Limb (tissue), 2 donors: ENCODE data around the gene FIS1.

Experiments
- DNase-seq, 2 donors: peaks; one replicate each; pipeline ENCODE4 v3.0.0-alpha.2; 2016; ENCODE audit errors: extremely low spot score in 2 of 2

The FIS1 gene

DNA sequence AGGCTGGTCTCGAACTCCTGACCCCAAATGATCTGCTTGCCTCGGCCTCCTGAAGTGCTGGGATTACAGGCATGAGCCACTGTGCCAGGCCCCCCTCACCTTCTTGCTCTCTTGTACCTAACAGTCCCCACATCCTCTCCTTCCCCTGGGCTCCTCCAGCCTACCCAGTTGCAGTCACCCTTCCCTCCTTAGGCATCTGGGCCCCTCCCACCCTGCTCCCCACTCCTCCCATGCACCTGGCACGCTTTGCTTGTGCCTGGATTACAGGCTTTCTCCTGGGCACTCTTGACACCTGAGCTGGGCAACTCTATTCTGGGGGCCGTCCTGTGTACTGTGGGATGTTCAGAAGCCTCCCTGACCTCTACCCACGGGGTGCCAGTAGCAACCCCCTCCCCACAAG is 10.2 kb downstream of the FIS1 start:
- DNase-seq = no peak

DNA sequence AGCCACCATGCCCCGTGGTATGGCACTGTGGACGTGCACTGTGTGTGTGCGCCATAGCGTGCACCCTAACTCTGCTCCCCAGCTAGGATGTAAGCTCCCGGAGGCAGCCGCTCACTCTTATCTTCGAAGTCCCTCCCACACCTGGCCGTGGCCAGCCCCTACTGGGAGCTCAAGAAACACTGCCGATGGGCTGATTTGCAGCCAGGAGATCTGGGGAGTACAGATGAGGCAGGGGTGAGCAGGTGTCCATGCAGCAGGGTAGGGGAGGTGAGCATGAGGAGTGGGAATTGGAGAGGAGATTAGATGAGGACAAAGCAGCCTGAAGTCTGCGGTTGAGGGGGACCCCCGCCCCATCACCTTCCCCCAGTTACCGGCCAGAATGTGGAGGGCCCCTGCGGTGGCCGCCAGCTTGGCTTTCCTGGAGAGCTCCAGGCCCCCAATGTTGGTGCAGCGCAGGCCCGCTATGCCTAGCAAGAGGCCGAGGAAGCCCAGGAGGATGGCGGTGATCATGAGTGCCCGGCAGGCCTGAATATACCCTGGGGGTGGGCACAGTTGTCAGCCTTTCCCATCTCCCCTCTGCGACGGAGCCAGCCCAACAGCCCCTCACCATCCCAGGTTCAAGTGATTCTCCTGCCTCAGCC is 10.9 kb downstream of the FIS1 start:
- DNase-seq = no peak

DNA sequence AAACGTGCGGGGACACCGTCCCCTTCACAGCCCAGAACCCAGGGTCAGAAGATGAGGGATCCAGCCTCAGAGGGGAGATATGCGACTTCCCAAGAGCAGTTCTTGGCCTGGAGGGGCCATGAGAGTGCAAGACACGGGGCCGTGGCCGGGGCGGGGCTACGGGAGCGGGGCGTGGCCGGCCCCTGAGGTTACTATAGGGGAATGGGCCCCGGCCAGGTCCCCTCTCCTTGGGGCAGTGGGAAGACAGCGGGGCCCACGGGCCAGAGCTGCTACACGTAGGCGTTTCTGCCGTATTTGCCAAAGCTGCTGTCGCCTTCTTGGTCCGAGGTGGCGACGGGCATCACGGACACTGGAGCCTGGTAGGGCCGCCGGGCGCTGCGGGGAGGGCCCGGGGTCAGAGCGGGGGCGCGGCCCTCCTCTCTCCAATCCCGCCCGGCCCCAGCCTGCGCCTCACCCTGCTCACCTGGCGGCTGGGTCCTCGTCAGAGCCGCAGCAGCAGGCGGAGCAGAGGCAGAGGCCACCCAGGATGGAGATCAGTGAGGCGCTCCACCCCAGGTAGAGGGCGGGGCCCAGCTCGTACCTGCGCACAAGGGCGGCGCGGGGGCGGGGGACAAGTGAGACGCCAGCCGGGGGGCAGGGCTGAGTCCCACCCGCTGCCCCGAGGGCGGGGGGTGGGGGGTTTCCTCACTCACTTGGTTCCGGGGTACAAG is 12.6 kb downstream of the FIS1 start:
- DNase-seq = no peak

DNA sequence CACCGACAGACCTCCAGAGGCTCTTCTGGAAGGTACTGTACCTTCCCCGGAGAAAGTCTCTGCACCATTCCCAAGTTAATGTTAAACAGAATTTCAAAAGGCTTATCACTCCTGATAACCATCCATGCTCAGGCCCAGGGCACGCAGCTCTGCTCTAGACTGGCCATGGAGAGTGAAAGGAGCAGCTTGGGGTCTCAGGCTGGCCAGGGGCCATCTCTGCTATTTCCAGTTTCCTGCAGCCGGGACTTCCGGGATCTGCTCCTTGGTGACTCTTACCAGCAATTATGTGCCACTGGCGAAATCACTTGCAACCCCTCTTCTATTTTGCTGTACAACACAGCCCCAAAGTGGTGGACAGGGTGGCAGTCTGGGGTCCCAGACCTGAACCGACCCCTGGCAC is 13.2 kb downstream of the FIS1 start:
- no peak for DNase-seq

DNA sequence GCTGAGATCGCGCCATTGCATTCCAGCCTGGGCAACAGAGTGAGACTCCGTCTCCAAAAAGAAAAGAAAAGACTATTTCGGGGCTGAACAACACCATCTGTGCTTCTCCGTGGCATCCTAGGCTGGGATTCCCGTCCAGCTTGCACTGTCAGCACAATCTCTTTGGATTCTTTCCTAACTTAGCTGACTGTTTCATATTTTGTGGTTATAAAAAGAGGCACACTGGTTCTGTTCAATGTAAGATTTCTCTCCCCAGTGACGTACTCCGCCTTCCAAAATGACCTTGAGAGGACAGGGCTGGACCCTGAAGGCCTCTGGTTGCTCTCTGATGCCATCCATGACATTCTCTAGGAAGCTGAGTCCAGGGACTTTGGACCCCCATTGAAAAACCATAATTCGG is 18.2 kb downstream of the FIS1 start:
- DNase-seq = no peak

DNA sequence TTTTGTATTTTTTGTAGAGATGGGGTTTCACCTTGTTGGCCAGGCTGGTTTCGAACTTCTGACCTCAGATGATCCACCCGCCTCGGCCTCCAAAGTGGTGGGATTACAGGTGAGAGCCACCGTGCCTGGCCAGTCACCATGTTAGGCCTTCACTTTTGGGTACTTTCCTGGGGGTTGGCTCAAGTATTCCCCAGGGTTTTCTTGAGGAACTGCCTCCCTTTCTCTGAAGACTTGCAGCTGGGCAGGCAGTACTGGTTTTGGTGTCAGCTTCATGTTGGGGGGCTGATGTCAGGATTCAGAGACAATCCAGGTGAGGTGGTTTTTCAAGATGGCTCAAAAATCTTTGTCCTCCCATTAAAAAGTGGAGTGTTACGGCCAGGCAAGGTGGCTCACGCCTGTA is 19.2 kb downstream of the FIS1 start:
- DNase-seq = no peak

DNA sequence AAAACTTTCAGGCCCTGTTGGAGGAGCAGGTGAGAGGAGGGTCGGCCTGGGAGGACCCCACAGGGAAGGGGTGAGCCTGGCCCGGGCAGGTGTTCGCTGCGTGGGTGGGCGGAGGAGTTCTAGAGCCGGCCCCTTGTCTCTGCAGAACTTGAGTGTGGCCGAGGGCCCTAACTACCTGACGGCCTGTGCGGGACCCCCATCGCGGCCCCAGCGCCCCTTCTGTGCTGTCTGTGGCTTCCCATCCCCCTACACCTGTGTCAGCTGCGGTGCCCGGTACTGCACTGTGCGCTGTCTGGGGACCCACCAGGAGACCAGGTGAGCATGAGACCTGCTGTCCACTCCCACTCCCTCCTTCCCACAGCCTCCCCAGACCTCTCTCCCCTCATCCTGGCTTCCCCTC is 21.4 kb downstream of the FIS1 start:
- no peak for DNase-seq

DNA sequence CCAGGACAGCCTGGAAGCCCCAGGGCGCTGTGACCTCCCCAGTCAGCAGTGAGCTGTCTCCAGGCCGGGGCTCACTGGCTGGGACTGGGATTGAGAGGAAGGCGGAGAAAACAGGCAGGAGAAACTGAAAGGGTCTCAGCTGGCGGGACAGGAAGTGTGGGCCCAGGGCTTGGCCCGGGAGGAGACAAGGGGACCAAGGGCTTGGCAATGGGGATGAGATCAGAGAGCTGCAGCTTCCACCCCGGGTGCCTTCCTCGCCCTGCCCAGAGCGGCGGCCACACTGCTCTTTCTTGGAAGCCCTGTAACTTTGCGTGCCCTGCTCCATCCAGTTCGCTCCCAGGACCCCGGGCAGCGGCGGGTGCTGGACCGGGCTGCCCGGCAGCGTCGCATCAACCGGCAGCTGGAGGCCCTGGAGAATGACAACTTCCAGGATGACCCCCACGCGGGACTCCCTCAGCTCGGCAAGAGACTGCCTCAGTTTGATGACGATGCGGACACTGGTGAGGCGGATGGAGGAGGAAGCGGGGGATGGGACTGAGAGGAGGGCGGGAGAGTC is 22.5 kb downstream of the FIS1 start:
- no peak for DNase-seq

DNA sequence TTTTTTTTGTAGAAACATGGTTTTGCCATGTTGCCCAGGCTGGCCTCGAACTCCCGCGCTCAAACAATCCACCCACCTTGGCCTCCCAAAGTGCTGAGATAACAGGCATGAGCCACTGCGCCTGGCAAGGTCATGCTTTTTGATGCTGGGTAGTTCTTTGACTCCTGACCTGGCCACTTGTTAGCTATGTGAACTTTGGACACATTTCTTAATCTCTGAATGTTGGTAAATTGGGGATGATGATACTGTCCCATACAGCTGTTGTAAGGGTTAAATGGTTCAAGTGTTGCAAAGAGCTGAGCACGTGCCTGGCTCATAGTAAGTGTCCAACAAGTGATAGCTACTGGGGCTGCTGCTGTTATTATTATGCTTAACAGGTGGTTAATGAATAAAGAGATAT is 24.6 kb downstream of the FIS1 start:
- DNase-seq = no peak

DNA sequence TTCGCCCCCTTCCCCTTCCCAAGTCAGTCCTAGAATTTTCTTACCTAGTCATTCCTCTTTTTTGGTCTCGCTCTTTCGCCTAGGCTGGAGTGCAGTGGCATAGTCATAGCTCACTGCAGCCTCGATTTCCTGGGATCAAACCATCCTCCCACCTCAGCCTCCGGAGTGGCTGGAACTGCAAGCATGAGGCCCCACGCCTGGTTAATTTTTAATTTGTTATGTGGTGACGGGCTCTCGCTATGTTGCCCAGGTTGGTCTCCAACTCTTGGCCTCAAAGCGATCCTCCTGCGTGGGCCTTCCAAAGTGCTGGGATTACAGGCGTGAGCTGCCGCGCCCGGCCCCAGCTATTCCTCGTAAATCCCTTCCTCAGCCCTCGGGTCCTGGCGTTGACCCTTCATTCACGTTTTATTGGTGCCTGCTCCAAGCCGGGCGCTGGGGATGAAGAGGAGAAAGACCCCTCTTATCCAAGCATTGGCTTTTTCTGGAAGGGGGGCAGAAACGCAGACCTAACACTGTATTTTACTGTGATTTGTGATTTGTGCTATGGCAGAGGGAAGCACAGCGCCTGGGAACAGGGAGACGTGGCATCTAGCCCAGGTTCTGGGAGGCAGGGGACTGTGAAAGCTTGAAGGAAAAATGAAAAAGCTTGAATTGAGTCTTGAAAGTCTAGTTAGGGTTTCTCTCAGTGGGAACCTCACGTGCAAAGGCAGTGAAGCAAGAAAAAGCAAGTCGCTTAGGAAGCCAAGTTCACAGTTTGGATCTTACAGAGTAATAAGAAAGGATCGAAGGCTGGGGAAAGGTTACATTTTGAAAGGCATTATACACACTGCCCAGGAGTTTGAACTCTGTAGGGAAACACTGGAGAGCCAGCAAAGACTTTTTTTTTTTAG is 26.4 kb downstream of the FIS1 start:
- DNase-seq = no peak

DNA sequence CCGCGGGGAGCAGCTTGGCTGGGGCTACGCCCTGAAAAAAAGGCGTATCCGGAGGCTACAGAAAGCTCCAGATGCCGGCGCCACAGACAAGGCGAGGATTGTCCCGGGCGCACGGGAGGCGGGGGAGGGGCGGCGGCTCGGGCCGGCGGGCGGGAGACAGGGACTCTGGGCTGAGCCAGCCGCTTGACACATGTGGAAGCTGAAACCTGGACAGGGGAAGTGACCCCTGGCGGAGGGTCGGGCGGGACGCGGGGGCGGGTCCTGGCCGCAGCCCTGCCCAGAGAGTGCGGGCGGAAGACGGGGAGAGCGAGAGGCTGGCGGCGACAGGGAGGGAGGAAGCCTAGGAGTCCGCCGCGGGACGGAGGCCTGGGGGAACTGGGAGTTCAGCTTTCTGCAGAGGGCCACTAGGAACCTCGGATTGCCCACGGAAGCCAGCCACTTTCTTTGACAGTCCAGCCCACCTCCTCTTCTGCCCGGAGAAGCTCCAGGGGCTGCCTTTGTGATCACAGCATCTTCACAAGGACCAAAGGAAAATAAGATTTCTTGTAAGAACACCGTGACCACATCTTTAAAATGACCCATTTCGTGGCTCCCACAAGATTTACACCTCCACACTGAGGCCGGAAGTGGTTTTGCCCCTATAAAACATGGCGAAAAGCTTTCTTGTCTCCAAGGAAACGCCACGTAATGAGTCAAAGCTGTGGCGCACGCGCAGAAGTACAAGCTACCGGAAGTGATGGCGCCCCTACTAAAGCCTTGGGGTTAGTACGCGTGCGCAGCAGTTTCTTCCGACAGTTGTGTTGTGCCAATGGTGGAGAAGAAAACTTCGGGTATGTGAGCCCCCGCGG is 27.3 kb downstream of the FIS1 start, which contains the start of the genes PLOD3 and ZNHIT1:
TSS of gene PLOD3 (minus strand) at position 194 of the 848 bp plus-strand sequence. CDS start 307 bp downstream, outside the sequence.
TSS of gene ZNHIT1 (plus strand) at position 778 of the 848 bp plus-strand sequence. CDS start at position 809, 31 bp downstream.
- peak; percentile 94 to 100 for DNase-seq

DNA sequence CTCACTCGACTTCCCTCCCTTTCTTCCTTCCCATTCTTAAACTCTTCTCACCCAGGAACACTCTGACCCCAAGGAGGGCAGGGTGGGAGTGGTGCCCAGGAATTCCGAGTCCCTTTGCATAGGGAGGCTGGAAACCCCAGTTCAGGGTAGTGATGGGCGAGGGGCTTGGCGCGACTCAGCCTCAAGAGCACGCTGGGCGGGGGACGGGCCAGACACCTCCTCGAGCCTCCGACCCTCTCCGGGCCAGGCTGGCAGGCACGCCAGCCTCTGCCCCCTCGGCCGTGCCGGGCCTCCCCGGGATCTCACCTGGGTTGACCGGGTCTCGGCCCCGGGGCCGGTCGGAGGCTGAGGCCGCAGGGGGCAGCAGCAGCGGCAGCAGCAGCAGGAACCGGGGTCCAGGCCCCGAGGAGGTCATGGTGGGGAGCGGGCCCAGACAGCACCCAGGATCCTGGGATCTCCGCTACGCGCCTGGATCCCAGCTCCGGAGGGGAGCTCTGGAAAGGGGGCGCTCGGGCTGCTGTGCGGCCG is 28.0 kb downstream of the FIS1 start:
- DNase-seq = peak in 1 of 2 donors; percentile 58

DNA sequence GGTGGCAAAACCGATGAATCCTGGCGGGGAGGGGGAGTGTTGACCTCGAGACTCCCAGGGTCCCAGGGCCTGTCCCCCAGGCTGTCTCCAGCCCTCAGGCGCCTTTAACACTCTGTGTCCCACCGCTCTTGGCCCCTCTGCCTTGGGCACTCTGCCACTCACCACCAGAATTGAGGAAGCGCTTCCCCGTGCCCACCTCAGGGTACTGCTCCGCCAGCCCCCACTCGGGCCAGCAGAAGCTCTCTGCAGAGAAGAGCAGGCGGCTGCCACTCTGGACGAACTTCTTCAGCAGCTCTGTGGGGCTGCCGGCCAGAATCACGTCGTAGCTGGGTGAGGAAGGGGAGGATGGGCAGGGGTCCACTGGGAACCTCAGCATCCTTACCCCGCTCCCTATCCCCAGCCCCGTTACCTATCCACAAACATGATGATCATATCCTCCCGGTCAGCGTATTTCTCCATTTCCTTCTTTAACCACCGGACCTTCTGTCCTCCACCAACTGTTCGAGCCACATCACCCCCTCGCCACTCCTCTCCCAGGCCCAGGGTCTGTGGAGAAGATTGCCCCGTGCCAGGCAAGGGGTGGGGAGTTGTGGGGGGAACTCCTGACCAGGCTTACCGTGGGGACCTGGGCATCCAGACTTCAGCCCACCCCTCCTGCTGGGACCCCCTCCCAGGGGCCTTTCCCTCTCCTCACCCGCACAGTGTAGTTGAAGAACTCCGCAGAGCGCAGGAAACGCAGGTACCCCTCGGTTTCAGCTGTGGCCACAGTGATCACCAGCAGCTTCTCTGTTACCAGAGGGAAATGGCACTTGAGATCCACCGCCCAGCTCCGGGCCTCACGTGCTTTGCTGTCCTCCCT is 28.7 kb downstream of the FIS1 start:
- no peak for DNase-seq

DNA sequence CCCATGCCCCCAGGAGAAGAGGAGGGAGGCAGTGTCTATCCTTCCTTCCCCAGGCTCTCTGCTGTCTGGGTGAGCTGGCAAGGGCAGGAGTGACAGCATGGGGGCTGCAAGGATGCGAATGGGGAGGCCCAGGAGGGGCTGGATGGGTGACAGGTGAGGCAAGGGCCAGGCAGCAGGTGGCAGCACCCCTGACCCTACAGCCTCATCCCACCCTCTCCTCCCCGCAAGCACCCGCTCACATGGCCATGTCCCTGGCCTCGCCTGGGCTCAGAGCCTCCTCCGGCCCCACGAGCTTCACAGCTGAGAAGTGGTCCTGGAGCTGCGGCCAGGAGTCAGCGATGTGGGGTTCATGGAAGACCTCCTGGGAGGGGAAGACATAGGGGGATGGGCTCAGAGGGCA is 32.9 kb downstream of the FIS1 start:
- DNase-seq = no peak

DNA sequence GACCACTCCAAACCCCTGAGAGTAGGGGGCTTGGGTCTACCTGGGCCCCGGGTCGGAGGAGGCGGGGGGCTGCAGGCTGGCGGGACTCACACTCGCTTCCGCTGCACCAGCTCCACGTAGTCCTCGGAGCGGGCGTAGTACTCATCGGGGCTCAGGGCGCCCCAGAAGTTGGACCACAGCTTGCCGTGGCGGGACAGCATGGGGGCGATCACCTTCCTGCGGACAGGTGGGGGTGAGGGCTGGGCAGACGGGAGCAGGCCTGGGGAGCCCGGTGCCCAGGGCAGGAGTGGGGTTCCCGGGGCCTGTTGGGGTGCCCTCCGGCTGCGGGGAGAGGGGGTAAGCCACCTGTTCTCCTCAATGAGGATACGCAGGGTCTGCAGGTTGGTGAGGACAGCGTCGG is 33.4 kb downstream of the FIS1 start:
- DNase-seq = no peak

DNA sequence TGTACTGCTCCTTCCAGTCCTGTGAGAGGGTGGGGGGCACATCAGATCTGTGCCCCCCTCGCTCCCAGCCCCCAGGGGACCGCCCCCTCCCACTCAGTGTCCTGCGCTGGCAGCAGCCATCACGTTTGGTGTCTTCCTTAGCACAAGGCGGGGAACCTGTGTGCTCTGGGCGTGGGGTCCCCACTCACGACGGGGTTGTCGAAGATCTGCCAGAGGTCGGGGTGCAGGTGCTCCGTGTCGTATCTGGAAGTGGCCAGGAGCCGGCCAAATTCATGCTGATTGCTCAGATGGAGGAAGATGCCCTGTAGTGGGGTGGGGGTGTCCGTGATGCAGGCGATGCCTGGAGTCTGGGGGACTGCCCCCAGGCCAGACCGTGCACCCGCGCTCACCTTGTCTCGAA is 34.7 kb downstream of the FIS1 start:
- no peak for DNase-seq

DNA sequence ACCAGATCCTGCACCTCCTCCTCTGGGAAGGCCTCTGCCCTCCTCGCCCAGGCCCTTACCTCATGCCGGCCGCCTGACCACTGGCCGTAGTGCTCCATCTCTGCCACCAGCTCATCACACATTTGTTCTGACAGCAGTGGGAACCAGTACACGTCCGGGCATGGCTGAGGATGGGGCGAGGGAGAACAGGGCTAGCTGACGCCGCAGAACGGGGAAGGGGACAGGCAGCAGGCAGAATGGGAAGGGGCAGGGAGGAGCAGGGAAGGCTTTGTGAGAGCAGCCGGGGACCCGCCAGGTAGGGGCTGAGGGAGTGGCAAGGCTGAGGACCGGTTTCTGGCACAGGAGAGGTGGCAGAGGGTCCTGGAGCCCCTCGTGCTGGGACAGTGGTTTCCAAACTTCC is 36.1 kb downstream of the FIS1 start:
- DNase-seq = no peak

DNA sequence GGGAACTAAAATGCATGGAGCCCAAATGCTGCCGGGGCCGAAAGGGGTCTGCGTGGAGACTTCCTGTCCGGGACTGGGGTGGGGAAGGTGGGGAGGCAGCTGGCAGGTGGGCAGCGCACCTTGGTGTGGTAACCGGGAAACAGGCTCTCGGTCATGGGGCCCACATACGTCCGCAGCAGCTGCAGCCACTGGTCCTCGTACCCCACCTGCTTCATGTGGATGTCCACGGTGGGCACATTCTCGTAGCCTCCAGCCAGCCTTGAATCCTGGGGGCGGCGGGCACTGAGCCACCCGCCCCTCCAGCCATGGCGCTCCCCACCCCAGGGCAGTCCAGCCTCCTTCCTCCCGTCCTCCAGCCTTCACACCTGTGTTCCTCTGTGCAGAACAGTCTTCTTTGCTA is 37.4 kb downstream of the FIS1 start:
- DNase-seq = no peak

DNA sequence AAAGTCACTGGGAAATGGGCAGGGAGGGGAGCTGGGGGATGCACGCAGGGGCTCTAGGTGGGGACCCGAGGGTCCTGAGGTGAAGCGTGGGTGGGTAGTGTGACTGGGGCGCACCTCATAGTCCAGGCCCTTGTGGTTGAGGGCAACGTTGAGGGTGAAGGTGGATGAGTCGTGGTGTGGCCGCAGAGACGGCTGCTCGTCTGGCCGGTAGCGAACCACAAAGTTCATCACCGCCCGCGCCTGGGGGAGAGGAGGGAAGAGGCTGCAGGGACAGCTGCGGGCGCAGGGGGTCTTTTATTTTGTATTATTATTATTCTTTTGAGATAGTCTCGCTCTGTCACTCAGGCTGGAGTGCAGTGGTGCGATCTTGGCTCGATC is 38.2 kb downstream of the FIS1 start:
- no peak for DNase-seq
